NCI-H128 (cell line): ENCODE measurements around the gene ADRM1.

Source experiments
- DNase-seq: peaks from one replicate; lab custom pipeline; 2025; ENCODE audit not compliant: unreplicated experiment; lab: John Stamatoyannopoulos, UW

Gene ADRM1

DNA sequence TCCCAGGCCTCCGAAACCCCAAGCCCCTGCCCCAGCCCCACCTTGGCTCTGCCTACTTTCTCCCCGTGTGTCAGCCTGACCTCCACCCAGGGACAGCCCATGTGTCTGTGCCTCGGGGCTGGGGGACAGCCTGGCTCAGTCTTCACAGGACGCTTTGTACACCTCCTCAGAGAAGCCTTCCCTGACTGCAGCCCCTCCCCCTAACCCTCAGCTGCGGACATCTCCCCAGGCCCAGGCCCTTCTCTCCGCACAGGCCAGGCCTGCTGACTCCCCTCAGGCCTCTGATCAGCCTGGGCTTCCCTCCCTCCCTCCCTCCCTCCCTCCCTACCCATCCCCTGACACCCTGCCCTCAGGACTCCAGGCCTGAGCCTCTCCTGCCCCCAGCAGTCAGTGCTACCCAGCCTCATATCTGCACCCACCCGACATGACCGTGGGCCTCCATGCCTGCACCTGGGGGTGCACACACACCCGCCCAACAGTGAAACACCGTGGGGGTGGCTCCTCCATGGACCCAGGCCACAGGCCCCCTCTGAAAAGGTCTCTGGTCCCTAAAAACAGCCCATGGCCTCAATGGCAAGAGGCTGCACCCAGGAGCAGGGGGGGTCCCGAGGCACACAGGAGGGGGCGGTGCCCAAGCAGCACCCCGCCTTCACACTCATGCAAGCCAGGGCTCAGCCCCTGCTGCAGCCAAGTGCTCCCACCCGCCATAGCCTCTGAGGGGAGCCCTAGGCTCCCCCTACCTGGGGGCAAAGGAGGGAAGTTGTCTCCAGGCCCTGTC, 51.4 kb downstream of the ADRM1 start:
- DNase-seq, result no peak

DNA sequence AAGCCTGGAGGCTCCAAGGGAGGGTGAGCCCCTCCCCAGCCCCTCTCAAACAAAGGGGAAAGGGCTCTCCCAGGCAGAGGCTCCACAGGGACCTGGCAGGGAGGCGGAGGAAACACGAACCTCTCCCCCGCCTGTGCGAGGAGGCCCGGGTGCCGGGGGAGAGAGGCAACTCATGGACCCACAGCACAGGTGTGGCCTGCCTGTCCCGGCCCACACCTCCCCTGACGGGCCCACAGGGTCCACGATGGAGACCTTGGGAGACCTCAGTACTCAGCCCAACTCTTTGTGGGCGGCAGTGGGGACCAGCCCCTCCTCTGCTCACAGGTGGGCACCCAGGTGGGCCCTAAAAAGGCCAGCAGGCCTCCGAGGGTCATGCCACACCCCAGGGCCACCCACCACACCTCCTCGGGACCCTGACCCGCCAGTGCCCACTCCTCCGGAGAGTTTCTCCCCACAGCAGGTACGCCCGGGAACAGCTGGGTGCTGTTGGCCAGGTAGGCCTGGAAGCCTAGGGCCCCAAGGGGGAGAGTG, 52.1 kb downstream of the ADRM1 start:
- no peak for DNase-seq

GRCh38 chr20:62355516-62355877, 52.7 kb downstream of the ADRM1 start:
- DNase-seq, result no peak

DNA sequence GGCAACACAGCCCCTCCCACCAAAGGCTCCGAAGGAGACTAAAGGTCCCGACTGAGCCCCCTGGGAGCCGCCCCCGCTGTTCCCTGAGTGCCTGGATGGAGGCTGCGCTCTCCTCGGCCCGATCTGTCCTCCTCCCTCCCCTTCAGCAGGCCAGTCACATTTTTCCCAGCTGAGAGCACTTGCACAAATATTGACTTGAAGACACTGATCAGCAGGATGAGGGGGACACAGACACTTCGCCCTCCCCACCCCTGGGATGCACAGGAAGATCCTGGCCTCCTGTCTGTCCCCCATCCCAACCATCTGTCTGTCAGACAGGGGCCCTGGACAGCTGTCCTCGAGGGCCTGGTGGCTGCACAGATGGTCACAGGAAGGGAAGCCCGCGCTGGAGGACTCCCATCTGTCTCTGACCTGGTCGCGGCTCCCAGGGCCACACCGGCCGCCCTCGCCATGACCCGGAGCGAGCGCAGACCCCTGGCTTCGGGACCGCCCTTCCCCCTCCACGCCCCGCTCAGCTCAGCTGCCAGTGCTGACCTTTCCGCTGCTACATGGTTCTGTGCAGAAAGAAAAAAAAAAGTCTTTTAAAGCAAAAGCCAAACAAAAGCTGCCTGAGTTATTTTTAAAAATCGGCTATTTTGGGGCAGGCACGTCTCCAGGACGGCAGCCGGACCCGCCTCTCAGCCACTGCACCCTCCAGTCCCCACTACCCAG, 53.2 kb downstream of the ADRM1 start:
- no peak for DNase-seq

- no peak for DNase-seq
These were observed 53.9 kb downstream of the ADRM1 start for GRCh38 chr20:62356589-62357186.

DNA sequence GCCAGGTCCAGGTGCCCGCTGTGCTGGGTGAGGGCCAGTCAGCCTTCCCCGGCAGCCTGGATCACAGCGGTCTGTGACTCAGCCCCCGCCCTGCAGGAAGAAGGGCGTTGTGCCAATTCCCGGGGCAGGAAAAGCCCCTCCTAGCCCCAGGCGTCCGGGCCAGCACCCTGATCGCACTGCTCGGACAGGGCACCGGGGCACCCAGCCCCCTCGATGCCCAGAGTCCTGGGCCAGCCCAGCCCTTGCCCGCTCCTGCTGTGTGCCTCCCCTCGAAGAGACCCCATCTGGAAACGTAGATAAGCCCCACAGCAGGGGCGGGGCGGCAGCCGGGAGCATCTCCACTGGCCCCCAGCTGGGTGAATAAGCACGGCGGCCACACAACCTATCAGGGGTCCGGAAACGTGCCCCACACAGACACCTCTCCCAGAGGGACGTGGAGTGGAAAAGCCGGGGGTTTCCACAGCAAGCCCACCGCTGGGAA, 54.4 kb downstream of the ADRM1 start:
- no peak for DNase-seq

DNA sequence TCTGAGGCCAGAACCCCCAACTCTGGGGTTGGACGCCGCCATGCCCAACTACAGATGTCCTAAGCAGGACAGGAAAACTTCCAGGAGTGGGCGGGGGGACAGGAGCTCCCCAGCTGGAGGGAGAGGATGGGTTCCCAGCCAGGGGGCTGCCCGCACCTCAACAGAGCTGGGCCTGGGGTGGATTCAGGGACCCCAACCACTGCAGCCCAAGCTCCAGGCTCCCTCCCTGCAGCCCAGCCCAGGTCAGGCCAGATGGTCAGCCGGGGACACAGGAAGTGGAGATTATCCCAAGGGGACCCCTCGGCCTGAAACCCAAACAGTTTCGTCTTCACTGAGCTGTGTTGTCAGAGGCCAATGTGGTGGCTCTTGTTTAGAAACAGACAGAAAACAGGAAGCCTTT, 54.9 kb downstream of the ADRM1 start:
- DNase-seq, result no peak
